ENCODE data around the gene IP6K2.

DNA sequence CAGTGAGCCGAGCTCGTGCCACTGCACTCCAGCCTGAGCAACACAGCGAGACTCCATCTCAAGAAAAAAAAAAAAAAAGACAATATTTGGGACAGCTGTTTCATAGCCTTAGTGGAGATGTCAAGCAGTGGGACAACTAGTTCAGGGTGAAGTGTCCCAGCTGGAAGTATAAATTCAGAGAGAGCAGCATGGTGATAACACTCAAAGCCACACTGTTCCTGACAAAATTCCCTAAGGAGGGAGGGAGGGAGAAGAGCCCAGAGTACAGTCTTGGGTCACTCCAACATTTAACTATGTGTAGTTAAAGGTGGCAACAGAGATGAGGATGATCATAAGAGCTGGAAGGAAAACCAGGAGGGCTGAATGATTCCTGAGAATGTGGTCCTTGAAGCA is 21.1 kb upstream of the IP6K2 start:
- TF ChIP-seq RAD21 (IDR thresholded peaks at IDR 0.05; ENCODE audit: insufficient read depth, low read depth, low read length) = no peak
- no peak for TF ChIP-seq BRCA1 (IDR thresholded peaks at IDR 0.05; ENCODE audit: low read depth, low read length)
- TF ChIP-seq SREBF2 (IDR thresholded peaks at IDR 0.05; ENCODE audit: low read length) = no peak
- no peak for TF ChIP-seq NBN (IDR thresholded peaks at IDR 0.05)
- TF ChIP-seq EZH2 (IDR thresholded peaks at IDR 0.05; ENCODE audit: borderline replicate concordance, control insufficient read depth, low read depth, low read length) = no peak
- TF ChIP-seq, protein P1, sequence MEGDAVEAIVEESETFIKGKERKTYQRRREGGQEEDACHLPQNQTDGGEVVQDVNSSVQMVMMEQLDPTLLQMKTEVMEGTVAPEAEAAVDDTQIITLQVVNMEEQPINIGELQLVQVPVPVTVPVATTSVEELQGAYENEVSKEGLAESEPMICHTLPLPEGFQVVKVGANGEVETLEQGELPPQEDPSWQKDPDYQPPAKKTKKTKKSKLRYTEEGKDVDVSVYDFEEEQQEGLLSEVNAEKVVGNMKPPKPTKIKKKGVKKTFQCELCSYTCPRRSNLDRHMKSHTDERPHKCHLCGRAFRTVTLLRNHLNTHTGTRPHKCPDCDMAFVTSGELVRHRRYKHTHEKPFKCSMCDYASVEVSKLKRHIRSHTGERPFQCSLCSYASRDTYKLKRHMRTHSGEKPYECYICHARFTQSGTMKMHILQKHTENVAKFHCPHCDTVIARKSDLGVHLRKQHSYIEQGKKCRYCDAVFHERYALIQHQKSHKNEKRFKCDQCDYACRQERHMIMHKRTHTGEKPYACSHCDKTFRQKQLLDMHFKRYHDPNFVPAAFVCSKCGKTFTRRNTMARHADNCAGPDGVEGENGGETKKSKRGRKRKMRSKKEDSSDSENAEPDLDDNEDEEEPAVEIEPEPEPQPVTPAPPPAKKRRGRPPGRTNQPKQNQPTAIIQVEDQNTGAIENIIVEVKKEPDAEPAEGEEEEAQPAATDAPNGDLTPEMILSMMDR (IDR thresholded peaks at IDR 0.05 in 2 of 3, conservative IDR thresholded peaks at IDR 0.05 in 1 of 3; ENCODE audit: control insufficient read depth in 2 of 3, extremely low read depth in 1 of 3, insufficient read depth in 1 of 3, low read depth in 3 of 3, low read length in 3 of 3) = no peak
- no peak for TF ChIP-seq ZNF274 (IDR thresholded peaks at IDR 0.05; ENCODE audit: insufficient read depth, insufficient read length)
- TF ChIP-seq, protein P2, sequence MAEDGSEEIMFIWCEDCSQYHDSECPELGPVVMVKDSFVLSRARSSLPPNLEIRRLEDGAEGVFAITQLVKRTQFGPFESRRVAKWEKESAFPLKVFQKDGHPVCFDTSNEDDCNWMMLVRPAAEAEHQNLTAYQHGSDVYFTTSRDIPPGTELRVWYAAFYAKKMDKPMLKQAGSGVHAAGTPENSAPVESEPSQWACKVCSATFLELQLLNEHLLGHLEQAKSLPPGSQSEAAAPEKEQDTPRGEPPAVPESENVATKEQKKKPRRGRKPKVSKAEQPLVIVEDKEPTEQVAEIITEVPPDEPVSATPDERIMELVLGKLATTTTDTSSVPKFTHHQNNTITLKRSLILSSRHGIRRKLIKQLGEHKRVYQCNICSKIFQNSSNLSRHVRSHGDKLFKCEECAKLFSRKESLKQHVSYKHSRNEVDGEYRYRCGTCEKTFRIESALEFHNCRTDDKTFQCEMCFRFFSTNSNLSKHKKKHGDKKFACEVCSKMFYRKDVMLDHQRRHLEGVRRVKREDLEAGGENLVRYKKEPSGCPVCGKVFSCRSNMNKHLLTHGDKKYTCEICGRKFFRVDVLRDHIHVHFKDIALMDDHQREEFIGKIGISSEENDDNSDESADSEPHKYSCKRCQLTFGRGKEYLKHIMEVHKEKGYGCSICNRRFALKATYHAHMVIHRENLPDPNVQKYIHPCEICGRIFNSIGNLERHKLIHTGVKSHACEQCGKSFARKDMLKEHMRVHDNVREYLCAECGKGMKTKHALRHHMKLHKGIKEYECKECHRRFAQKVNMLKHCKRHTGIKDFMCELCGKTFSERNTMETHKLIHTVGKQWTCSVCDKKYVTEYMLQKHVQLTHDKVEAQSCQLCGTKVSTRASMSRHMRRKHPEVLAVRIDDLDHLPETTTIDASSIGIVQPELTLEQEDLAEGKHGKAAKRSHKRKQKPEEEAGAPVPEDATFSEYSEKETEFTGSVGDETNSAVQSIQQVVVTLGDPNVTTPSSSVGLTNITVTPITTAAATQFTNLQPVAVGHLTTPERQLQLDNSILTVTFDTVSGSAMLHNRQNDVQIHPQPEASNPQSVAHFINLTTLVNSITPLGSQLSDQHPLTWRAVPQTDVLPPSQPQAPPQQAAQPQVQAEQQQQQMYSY (CRISPR knock-in tag; IDR thresholded peaks at IDR 0.05) = no peak
- TF ChIP-seq EP300 (IDR thresholded peaks at IDR 0.05; ENCODE audit: borderline replicate concordance in 1 of 2, control insufficient read depth in 1 of 2, low read depth in 2 of 2, low read length in 2 of 2) = no peak
- TF ChIP-seq TAF1 (IDR thresholded peaks at IDR 0.05; ENCODE audit: borderline replicate concordance, low read depth, low read length) = no peak
- no peak for TF ChIP-seq SMARCA5 (IDR thresholded peaks at IDR 0.05)
- TF ChIP-seq CBFB (IDR thresholded peaks at IDR 0.05; ENCODE audit: low read depth) = no peak
- TF ChIP-seq, protein P3, sequence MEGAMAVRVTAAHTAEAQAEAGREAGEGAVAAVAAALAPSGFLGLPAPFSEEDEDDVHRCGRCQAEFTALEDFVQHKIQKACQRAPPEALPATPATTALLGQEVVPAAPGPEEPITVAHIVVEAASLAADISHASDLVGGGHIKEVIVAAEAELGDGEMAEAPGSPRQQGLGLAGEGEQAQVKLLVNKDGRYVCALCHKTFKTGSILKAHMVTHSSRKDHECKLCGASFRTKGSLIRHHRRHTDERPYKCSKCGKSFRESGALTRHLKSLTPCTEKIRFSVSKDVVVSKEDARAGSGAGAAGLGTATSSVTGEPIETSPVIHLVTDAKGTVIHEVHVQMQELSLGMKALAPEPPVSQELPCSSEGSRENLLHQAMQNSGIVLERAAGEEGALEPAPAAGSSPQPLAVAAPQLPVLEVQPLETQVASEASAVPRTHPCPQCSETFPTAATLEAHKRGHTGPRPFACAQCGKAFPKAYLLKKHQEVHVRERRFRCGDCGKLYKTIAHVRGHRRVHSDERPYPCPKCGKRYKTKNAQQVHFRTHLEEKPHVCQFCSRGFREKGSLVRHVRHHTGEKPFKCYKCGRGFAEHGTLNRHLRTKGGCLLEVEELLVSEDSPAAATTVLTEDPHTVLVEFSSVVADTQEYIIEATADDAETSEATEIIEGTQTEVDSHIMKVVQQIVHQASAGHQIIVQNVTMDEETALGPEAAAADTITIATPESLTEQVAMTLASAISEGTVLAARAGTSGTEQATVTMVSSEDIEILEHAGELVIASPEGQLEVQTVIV (IDR thresholded peaks at IDR 0.05; ENCODE audit: borderline replicate concordance, partially characterized antibody) = no peak

Data from GM12878 (cell line).